Uterus (tissue), 2 donors: ENCODE results near the gene AMDHD1.

ENCODE experiments used
- CTCF ChIP-seq, 4 experiments: fragments of 200-600 bp in 2 of 4; fragments of 450-650 bp in 2 of 4; sonication (generic) in 2 of 4; IDR thresholded peaks; one replicate each; pipeline ENCODE4 v1.5.1; 2016 to 2019; ENCODE audit warnings: antibody characterized with exemption in 4 of 4, mild to moderate bottlenecking in 2 of 4, moderate library complexity in 1 of 4
- POLR2A ChIP-seq, 2 donors: fragments of 450-650 bp; IDR thresholded peaks; one replicate each; pipeline ENCODE4 v1.6.1; 2016; ENCODE audit warnings: antibody characterized with exemption in 2 of 2, mild to moderate bottlenecking in 1 of 2, moderate library complexity in 1 of 2

GRCh38 chr12:95988506-95989275, 45.6 kb downstream of the AMDHD1 start:
- TF ChIP-seq CTCF (IDR thresholded peaks at IDR 0.05): no peak
- TF ChIP-seq POLR2A (IDR thresholded peaks at IDR 0.05): no peak
